ENCODE results near the gene KCNK3.
"Not testable (repeated sequence)": the region's sequence is repeated elsewhere in the genome, so short reads cannot be mapped to it uniquely, and the experiment has no call there.

KCNK3 gene

DNA sequence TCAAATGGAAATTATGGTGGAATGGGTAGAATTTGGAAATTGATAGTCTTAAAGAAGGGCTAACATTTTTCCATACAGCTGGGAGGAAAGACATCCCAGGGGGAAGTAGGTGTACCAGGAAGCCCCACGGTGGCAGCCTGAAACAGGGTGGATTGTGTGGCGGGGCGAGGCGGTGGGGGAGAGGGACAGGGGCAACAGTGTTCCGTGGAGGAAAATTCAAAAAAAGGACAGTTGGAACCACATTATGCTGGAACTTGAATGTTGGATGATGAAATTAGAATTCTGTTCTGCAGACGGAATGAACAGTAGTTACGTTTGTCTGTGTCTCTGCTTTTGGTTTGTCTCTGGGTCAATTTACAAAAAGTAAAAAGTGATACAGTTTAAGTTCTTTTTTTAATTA, 40.7 kb upstream of the KCNK3 start:
- TF ChIP-seq, protein P1, sequence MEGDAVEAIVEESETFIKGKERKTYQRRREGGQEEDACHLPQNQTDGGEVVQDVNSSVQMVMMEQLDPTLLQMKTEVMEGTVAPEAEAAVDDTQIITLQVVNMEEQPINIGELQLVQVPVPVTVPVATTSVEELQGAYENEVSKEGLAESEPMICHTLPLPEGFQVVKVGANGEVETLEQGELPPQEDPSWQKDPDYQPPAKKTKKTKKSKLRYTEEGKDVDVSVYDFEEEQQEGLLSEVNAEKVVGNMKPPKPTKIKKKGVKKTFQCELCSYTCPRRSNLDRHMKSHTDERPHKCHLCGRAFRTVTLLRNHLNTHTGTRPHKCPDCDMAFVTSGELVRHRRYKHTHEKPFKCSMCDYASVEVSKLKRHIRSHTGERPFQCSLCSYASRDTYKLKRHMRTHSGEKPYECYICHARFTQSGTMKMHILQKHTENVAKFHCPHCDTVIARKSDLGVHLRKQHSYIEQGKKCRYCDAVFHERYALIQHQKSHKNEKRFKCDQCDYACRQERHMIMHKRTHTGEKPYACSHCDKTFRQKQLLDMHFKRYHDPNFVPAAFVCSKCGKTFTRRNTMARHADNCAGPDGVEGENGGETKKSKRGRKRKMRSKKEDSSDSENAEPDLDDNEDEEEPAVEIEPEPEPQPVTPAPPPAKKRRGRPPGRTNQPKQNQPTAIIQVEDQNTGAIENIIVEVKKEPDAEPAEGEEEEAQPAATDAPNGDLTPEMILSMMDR (IDR thresholded peaks at IDR 0.05; ENCODE audit: insufficient read depth, low read length, poor library complexity, severe bottlenecking) = no peak
- no peaks in the 10 kb centered on the region for H3K36me3 ChIP-seq (ENCODE audit: control insufficient read depth, insufficient read depth, low read length)
- no peak for DNase-seq (ENCODE audit: extremely low read depth, insufficient read length)
- H3K4me3 ChIP-seq (replicated peaks; ENCODE audit: low read depth, low read length) = no peak overlapping the region
- H3K27me3 ChIP-seq (replicated peaks; ENCODE audit: control insufficient read depth, insufficient read depth, low read length) = peaks cover 2% of the 10 kb centered on the region; the same call in 1 of the 2 replicates

DNA sequence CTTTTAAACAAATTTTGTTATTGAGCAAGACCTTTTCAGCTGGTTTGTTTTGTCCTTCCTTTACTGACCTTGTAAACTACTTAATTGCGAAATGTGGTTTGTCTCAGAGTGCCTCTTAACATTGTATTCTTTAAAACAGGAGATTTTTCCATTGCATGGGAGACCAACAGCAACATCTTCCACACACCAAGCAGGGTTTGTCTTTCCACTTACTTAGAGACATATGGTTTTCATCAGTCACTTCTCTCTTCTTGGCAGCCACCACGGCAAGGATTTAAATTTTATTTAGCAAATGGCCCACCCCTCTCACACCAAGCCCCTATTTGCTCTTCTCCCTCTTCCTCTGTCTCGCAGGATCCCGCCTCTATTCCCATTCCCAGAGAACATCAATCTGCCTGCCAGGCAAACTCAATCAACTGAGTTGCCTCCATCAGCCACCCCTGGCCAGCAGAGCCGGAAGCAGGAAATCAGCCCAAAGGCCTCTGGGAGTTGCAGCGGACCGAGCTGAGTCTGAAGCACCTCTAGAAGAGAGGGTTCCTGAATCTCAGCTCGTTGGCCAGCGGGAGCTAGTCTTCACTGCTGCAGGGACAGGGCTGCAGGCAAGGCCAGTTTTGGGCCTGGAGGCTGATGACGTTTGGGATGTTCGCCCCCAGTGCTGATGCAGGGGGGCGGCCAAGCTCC, 40.0 kb upstream of the KCNK3 start:
- Histone ChIP-seq H3K36me3 (ENCODE audit: control insufficient read depth, insufficient read depth, low read length) (no peaks in the 10 kb centered on the region), H3K4me3 (replicated peaks; ENCODE audit: low read depth, low read length) (no peak overlapping the region), H3K27me3 (replicated peaks; ENCODE audit: control insufficient read depth, insufficient read depth, low read length) (peaks cover 2% of the 10 kb centered on the region; the same call in 1 of the 2 replicates)
- DNase-seq (ENCODE audit: extremely low read depth, insufficient read length) = no peak
- TF ChIP-seq, protein P1 (IDR thresholded peaks at IDR 0.05; ENCODE audit: insufficient read depth, low read length, poor library complexity, severe bottlenecking) = no peak

GRCh38 chr2:26653207-26654060, 39.1 kb upstream of the KCNK3 start:
- Histone ChIP-seq H3K4me3 (replicated peaks; ENCODE audit: low read depth, low read length) (no peak overlapping the region), H3K36me3 (ENCODE audit: control insufficient read depth, insufficient read depth, low read length) (no peaks in the 10 kb centered on the region), H3K27me3 (replicated peaks; ENCODE audit: control insufficient read depth, insufficient read depth, low read length) (peaks cover 2% of the 10 kb centered on the region; the same call in 1 of the 2 replicates)
- TF ChIP-seq, protein P1 (IDR thresholded peaks at IDR 0.05; ENCODE audit: insufficient read depth, low read length, poor library complexity, severe bottlenecking) = no peak
- DNase-seq (ENCODE audit: extremely low read depth, insufficient read length) = no peak

DNA sequence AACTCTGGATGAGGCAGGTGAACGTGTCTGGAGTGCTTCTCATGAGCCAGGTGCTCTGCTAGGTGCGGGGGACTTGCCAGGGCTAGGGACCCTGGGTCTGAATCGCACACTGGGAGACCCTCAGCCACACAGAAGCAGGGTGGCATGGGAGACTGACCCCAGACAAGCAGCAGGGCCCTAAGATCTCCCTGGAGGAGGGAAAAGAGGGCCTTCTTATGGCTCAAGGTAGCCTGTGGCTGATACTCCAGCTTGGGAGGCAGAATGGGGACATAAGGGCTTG, 38.5 kb upstream of the KCNK3 start:
- H3K4me3 ChIP-seq (replicated peaks; ENCODE audit: low read depth, low read length) = no peak overlapping the region
- DNase-seq (ENCODE audit: extremely low read depth, insufficient read length) = no peak
- TF ChIP-seq, protein P1 (IDR thresholded peaks at IDR 0.05; ENCODE audit: insufficient read depth, low read length, poor library complexity, severe bottlenecking) = no peak
- H3K27me3 ChIP-seq (replicated peaks; ENCODE audit: control insufficient read depth, insufficient read depth, low read length) = peaks cover 2% of the 10 kb centered on the region; the same call in 1 of the 2 replicates
- no peaks in the 10 kb centered on the region for H3K36me3 ChIP-seq (ENCODE audit: control insufficient read depth, insufficient read depth, low read length)

- not testable (repeated sequence) for DNase-seq (ENCODE audit: extremely low read depth, insufficient read length); H3K27me3 ChIP-seq (replicated peaks; ENCODE audit: control insufficient read depth, insufficient read depth, low read length); H3K36me3 ChIP-seq (ENCODE audit: control insufficient read depth, insufficient read depth, low read length); H3K4me3 ChIP-seq (replicated peaks; ENCODE audit: low read depth, low read length)
Measured at GRCh38 chr2:26655120-26655519, 37.4 kb upstream of the KCNK3 start.

- no peaks in the 10 kb centered on the region for H3K36me3 ChIP-seq (ENCODE audit: control insufficient read depth, insufficient read depth, low read length)
- TF ChIP-seq, protein P1 (IDR thresholded peaks at IDR 0.05; ENCODE audit: insufficient read depth, low read length, poor library complexity, severe bottlenecking) = no peak
- H3K4me3 ChIP-seq (replicated peaks; ENCODE audit: low read depth, low read length) = no peak overlapping the region
- DNase-seq (ENCODE audit: extremely low read depth, insufficient read length) = no peak
- H3K27me3 ChIP-seq (replicated peaks; ENCODE audit: control insufficient read depth, insufficient read depth, low read length) = peaks cover 2% of the 10 kb centered on the region; the same call in 1 of the 2 replicates
Measured at GRCh38 chr2:26655611-26656195, 36.8 kb upstream of the KCNK3 start.

All from GM06990 (cell line).